AG04450 (cell line): ENCODE results near the gene ADAMTS2. TPM values are rescaled to one million over a fixed set of nuclear protein-coding genes. Genes with fewer than 3 reads are reported as not detected.

Experiments used
- CTCF ChIA-PET: fragments of 300-600, 350-600 bp; formaldehyde crosslinking; extraction: SDS; loops from one replicate; lab custom pipeline; 2022; ENCODE audit warnings: antibody characterized with exemption, inconsistent platforms; lab: Charles Lee
- POLR2A ChIA-PET: fragments of 350-600 bp; formaldehyde crosslinking; extraction: SDS; loops from one replicate; lab custom pipeline; 2021; ENCODE audit warnings: antibody characterized with exemption, inconsistent platforms; lab: Yijun Ruan, JAX
- DNase-seq: peaks from one replicate; pipeline ENCODE4 v3.0.0-alpha.2; 2011; ENCODE audit warnings: low read depth, low spot score
- H3K27ac ChIP-seq: one replicate; pipeline ENCODE4 v1.5.1; 2012; ENCODE audit warnings: low read depth, low read length, control low read depth
- H3K27me3 ChIP-seq: one replicate; pipeline ENCODE4 v1.6.0; 2012; ENCODE audit warnings: low read length; ENCODE audit not compliant: control insufficient read depth, insufficient read depth
- H3K4me3 ChIP-seq: 2 replicates; pipeline ENCODE4 v1.5.1; 2011; ENCODE audit warnings: mild to moderate bottlenecking, low read depth, low read length, control low read depth
- H3K9me3 ChIP-seq: 2 replicates; pipeline ENCODE4 v1.5.1; 2012; ENCODE audit warnings: low read length; ENCODE audit not compliant: control insufficient read depth, insufficient read depth
- polyA plus RNA-seq: library from polyadenylated mRNA; depleted of rRNA; stranded (reverse); fragments of >200 nt; gene quantifications from 2 replicates; pipeline ENCODE4 v1.2.3, GENCODE V29; 2011
- TF ChIP-seq, protein P1 (sequence below): IDR thresholded peaks from 2 replicates; pipeline ENCODE4 v1.5.1; 2011; ENCODE audit warnings: low read depth, low read length, control low read depth, inconsistent platforms

Gene ADAMTS2
- polyA plus RNA-seq, 1 experiment, result 22.6 TPM

DNA sequence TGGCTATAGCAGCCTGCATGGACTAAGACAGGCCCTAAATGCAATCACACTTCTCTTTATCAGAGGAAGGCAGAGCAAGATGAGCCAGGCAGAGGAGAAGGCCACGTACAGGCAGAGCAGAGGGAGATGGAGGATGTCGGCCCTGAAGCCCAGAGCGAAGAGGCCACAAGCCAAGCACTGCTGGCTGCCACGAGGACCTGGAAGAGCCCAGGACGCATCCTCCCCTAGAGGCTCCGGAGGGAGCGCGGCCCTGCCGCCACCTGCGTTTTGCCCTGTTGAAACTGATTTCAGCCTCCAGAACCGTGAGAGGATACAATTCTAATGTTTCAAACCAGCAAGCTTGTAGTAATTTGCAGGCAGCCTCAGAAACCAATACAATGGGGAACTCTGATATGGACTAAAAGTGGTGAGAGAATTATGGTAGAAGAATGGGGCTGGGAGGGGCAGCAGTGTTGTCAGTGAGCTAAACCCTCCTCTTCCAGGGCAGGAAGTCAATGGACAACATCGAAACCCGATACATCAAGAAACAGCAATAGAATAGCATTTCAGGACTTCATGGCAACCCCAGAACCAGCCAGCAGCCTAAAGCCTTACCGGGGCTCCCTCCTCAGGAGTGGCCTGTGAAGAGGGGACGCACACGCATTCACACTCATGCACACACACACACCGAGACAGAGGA, 32.6 kb downstream of the ADAMTS2 start:
- Histone ChIP-seq H3K27ac (peak overlapping the region; percentile 2), H3K4me3 (no peak overlapping the region), H3K27me3 (no peaks in the 10 kb centered on the region), H3K9me3 (peaks cover 26% of the 10 kb centered on the region)
- ChIA-PET POLR2A (no interaction called here), CTCF (no interaction called here)
- no peak for DNase-seq
- TF ChIP-seq, protein P1, sequence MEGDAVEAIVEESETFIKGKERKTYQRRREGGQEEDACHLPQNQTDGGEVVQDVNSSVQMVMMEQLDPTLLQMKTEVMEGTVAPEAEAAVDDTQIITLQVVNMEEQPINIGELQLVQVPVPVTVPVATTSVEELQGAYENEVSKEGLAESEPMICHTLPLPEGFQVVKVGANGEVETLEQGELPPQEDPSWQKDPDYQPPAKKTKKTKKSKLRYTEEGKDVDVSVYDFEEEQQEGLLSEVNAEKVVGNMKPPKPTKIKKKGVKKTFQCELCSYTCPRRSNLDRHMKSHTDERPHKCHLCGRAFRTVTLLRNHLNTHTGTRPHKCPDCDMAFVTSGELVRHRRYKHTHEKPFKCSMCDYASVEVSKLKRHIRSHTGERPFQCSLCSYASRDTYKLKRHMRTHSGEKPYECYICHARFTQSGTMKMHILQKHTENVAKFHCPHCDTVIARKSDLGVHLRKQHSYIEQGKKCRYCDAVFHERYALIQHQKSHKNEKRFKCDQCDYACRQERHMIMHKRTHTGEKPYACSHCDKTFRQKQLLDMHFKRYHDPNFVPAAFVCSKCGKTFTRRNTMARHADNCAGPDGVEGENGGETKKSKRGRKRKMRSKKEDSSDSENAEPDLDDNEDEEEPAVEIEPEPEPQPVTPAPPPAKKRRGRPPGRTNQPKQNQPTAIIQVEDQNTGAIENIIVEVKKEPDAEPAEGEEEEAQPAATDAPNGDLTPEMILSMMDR, result no peak

DNA sequence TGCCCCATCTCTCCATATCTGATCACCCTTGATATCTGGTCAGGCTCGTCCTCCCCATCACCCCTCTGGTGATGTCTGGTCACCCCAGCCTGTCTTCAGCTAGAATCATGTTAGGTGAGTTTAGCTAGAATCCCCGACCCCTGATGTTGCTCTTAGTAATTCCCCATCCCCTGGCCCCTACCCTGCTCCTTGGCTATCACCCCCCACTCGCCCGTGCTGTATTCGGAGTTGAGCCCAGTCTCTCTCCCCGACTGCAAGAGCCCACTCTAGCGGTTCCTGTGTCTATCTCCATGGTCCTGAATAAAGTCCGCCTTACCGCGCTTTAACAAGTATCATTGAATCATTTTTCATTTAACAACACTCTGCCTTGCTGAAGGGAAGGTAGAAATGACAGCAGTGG, 33.7 kb downstream of the ADAMTS2 start:
- TF ChIP-seq, protein P1, result no peak
- CTCF ChIA-PET, result no interaction called here
- H3K27me3 ChIP-seq, result no peaks in the 10 kb centered on the region
- DNase-seq, result no peak
- H3K4me3 ChIP-seq, result no peak overlapping the region
- POLR2A ChIA-PET, result no interaction called here
- no peak overlapping the region for H3K27ac ChIP-seq
- H3K9me3 ChIP-seq, result peaks cover 29% of the 10 kb centered on the region

DNA sequence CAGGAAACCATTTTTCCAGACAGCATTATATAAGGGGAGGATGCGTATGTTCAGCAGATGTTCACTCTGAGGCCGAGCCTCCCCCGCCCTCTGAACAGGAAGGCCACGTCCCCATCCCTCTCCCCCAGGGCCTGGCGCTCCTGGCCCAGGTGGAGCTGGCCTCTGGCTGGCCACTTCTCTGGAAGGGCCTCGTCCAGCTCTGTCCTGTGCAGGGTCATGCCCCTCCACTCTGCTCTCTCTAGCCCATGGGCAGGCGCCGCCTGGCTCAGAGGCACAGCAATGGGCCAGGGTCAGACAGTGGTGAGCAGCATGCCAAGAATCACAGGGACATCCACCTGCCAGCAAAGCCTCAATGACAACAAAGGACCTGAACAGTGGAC, 34.2 kb downstream of the ADAMTS2 start:
- peaks cover 24% of the 10 kb centered on the region for H3K9me3 ChIP-seq
- no peak overlapping the region for H3K4me3 ChIP-seq
- ChIA-PET POLR2A (no interaction called here), CTCF (no interaction called here)
- H3K27me3 ChIP-seq, result no peaks in the 10 kb centered on the region
- DNase-seq, result no peak
- H3K27ac ChIP-seq, result no peak overlapping the region
- TF ChIP-seq, protein P1, result no peak

DNA sequence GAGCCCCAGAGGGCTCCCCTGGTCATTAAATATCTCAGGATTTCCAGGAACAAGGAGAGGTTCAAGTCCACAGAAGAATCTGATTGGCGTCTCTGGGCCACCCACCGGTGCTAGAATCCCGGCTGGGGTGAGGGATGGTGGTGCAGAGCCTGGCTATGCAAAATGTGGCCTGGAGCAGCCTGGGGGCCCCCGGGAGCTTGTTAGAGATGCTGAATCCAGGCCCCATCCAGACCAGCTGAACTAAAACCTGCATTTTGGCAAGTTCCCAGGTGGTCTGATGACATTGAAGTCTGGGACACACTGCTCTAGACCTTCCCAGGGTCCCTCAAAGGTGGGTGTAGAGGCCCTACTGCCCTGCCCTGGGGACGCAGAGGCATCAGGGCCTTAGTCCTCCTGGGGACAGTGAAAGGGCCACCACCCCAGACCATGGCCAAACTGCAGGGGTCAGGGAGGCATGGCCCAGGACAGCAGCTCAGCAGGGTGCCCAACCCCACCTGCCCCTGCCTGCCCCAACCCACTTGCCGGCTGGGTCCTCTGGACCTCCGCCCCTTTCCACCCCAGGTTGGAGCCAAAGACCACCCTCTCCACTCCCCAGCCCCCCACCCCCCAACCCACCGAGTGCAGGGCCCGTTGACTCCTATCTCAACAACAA, 34.7 kb downstream of the ADAMTS2 start:
- DNase-seq, result no peak
- ChIA-PET POLR2A (no interaction called here), CTCF (no interaction called here)
- Histone ChIP-seq H3K4me3 (no peak overlapping the region), H3K27ac (no peak overlapping the region), H3K27me3 (no peaks in the 10 kb centered on the region), H3K9me3 (peaks cover 20% of the 10 kb centered on the region)
- TF ChIP-seq, protein P1, result no peak

DNA sequence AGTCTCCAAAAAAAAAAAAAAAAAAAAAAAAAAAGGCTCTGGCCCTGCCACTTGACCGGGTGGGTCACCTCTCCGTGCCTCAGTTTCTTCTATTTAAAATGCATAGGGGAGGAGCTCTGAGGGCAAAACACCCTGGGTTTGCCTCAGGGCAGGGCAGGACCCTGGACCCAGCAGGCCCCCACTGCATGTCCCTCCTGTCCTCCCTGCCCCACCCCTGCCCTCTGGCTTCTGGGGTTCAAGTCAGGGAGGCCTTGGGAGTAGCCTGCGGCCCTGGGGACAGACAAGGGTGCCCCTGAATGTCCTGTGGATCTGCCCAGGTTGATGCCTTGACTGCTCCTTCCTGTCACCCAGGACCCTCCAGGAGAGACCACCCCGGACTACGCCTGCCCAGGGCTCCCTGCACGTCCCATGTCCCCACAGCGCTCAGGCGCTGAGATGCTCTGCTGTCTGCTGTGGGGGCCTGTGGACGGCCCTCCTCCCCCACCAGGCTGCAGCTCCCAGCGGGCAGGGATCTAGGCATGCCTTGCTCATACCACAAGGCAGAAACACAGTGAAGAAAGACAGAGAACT, 35.4 kb downstream of the ADAMTS2 start:
- TF ChIP-seq, protein P1, result no peak
- no peak overlapping the region for H3K4me3 ChIP-seq
- H3K27ac ChIP-seq, result no peak overlapping the region
- no peaks in the 10 kb centered on the region for H3K27me3 ChIP-seq
- POLR2A ChIA-PET, result no interaction called here
- CTCF ChIA-PET, result interaction anchor here (0.7 kb wide), 1 partner anchor 34 kb away, joined by 7 read pairs; no protein-coding TSS in a partner anchor
- DNase-seq, result no peak
- peaks cover 14% of the 10 kb centered on the region; the same call in 1 of the 2 replicates for H3K9me3 ChIP-seq
